BE2C (cell line): ENCODE measurements around the gene GNAZ.

Experiments used
- DNase-seq: peaks from one replicate; pipeline ENCODE4 v3.0.0-alpha.2; 2020
- H3K27me3 ChIP-seq: fragments of 250-450 bp; sonication (Bioruptor Pico); 2 replicates; pipeline ENCODE4 v1.5.1; 2020; ENCODE audit warnings: mild to moderate bottlenecking
- H3K36me3 ChIP-seq: fragments of 250-450 bp; sonication (Bioruptor Pico); 2 replicates; pipeline ENCODE4 v1.5.1; 2020; ENCODE audit warnings: mild to moderate bottlenecking
- H3K4me1 ChIP-seq: fragments of 250-450 bp; sonication (Bioruptor Pico); 2 replicates; pipeline ENCODE4 v1.5.1; 2020
- H3K4me3 ChIP-seq: 2 replicates; pipeline ENCODE4 v1.5.1; 2011; ENCODE audit warnings: low read depth, low read length
- H3K9me3 ChIP-seq: fragments of 250-450 bp; sonication (Bioruptor Pico); 2 replicates; pipeline ENCODE4 v1.5.1; 2020
- CTCF ChIP-seq: IDR thresholded peaks from 2 replicates; pipeline ENCODE4 v1.5.1; 2012; ENCODE audit warnings: mild to moderate bottlenecking, low read depth, low read length

The GNAZ gene

GRCh38 chr22:23105919-23106318, 35.6 kb downstream of the GNAZ start:
- Histone ChIP-seq H3K27me3 (no peaks in the 10 kb centered on the region), H3K36me3 (no peaks in the 10 kb centered on the region; the same call in 1 of the 2 replicates), H3K4me1 (peaks cover 12% of the 10 kb centered on the region), H3K4me3 (no peak overlapping the region), H3K9me3 (no peaks in the 10 kb centered on the region)
- DNase-seq, result no peak
- no peak for TF ChIP-seq CTCF

- H3K9me3 ChIP-seq, result no peaks in the 10 kb centered on the region
- peaks cover 16% of the 10 kb centered on the region for H3K4me1 ChIP-seq
- no peaks in the 10 kb centered on the region; the same call in 1 of the 2 replicates for H3K36me3 ChIP-seq
- TF ChIP-seq CTCF, result no peak
- no peak overlapping the region for H3K4me3 ChIP-seq
- no peak for DNase-seq
- no peaks in the 10 kb centered on the region for H3K27me3 ChIP-seq
Observed at GRCh38 chr22:23106344-23106743, 36.0 kb downstream of the GNAZ start.

- TF ChIP-seq CTCF, result no peak
- Histone ChIP-seq H3K36me3 (no peaks in the 10 kb centered on the region), H3K4me3 (no peak overlapping the region), H3K9me3 (no peaks in the 10 kb centered on the region), H3K27me3 (no peaks in the 10 kb centered on the region), H3K4me1 (peaks cover 22% of the 10 kb centered on the region)
- DNase-seq, result no peak
Observed at GRCh38 chr22:23106906-23107367, 36.6 kb downstream of the GNAZ start.

DNA sequence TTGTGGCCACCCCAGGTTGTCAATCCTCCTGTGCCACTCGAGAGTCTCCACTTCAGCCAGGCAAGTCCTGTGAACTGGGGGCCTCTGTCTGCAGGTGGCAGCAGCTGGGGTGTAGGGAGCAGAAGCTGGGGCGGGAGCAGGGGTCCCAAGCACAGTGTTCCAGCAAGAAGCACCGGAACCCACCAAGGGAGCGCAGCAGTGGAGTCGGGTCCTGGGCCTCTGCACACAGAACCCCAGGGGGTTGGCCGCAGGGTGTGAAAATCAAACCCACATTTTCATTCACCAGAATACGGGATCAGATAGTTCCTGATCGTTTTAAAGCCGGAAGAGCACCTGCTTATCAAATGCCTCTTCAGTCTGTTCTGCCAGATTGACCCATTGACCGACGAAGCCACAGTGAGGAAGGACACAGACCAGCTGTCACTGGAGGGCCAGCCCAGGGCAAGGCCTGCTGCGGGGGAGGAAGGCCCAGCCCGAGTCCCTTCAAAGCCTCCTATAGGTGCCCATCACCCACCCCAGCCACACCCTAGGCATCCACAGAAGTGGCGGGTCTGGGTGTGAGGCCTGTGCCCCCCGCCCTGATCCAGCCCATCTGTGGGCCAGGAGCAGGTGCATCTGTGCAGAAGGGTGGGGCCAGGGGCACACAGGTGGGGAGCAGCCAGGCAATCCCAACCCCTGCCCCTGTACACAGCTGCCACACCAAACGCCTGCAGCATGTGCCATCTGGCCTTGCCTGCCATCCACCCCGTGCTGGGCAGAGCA, 37.3 kb downstream of the GNAZ start:
- no peak for TF ChIP-seq CTCF
- no peaks in the 10 kb centered on the region for H3K9me3 ChIP-seq

GRCh38 chr22:23108249-23109078, 38.1 kb downstream of the GNAZ start:
- Histone ChIP-seq H3K9me3 (no peaks in the 10 kb centered on the region), H3K4me1 (peaks cover 35% of the 10 kb centered on the region), H3K27me3 (no peaks in the 10 kb centered on the region), H3K4me3 (no peak overlapping the region), H3K36me3 (no peaks in the 10 kb centered on the region)
- no peak for DNase-seq
- no peak for TF ChIP-seq CTCF

More for the DNA sequence above, 37.3 kb downstream of the GNAZ start:
- H3K4me1 ChIP-seq, result peaks cover 30% of the 10 kb centered on the region
- no peaks in the 10 kb centered on the region for H3K27me3 ChIP-seq
- no peak for DNase-seq
- H3K36me3 ChIP-seq, result no peaks in the 10 kb centered on the region
- H3K4me3 ChIP-seq, result no peak overlapping the region

- H3K27me3 ChIP-seq, result no peaks in the 10 kb centered on the region
- TF ChIP-seq CTCF, result no peak
- H3K36me3 ChIP-seq, result no peaks in the 10 kb centered on the region
Observed at GRCh38 chr22:23109079-23109347, 38.7 kb downstream of the GNAZ start.

More at GRCh38 chr22:23109079-23109347, 38.7 kb downstream of the GNAZ start:
- no peak for DNase-seq
- H3K9me3 ChIP-seq, result no peaks in the 10 kb centered on the region
- no peak overlapping the region for H3K4me3 ChIP-seq
- peaks cover 40% of the 10 kb centered on the region for H3K4me1 ChIP-seq
